GM10248 (cell line): ENCODE measurements around the gene KIF17.

Experiments used
- CTCF ChIA-PET: fragments of 300-600 bp; sonication (Branson Sonifier 250); formaldehyde crosslinking; extraction: SDS; loops from one replicate; lab custom pipeline; 2021; ENCODE audit warnings: antibody characterized with exemption; lab: Yijun Ruan, JAX
- POLR2A ChIA-PET: fragments of 350-650 bp; sonication (Branson Sonifier 250); formaldehyde crosslinking; extraction: SDS; loops from one replicate; lab custom pipeline; 2020; ENCODE audit warnings: antibody characterized with exemption; lab: Yijun Ruan, JAX
- DNase-seq: peaks from one replicate; pipeline ENCODE4 v3.0.0; 2012; ENCODE audit errors: extremely low spot score
- TF ChIP-seq, protein P1 (sequence below): IDR thresholded peaks from 2 replicates; pipeline ENCODE4 v1.5.1; 2012; ENCODE audit warnings: mild to moderate bottlenecking, low read depth; ENCODE audit errors: extremely low read depth, missing control alignments, control extremely low read depth

Gene KIF17

DNA sequence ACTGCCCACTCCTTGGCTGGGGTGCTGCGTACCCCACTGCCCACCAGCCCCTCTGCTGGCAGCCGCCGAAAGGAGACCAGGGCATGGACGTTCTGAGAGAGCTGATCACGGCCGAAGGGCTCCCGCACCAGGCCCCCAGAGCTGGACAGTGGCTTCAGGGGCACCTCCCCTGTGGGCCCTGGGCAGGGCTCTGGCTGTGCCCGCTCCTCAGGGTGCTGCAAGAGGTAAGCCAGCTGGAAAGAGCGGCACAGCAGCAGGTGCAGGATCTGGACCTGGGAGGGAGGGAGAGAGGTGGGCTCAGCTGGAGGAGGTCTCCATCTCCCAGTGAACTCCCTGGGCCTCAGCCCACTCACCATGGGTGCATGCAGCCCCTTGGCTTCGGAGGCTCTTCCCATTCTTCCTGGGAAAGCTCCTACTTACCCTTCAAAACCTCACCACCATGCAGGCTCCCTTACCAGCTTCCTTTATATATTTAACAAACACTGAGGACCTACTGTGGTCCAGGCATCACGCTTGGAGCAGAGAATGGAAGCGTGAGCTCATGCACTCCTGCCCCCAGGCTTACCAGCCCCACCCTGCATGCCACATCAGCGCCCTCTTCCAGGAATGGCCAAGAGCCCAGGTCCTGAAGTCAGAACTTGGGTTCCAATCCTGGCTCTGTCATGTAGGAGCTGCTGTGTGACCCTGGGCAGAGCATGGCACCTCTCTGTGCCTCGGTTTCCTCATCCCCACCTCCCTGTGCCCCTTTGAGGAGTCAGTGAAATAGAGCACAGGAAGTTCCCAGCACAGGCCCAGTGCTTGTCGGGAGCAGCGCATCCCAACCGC, 6.8 kb upstream of the KIF17 start:
- ChIA-PET POLR2A (no interaction called here), CTCF (interaction anchor here (1.3 to 3.5 kb wide), 2 partner anchors 28 to 470 kb away, joined by 4 to 10 read pairs; no protein-coding TSS in a partner anchor)
- DNase-seq, result no peak
- TF ChIP-seq, protein P1, sequence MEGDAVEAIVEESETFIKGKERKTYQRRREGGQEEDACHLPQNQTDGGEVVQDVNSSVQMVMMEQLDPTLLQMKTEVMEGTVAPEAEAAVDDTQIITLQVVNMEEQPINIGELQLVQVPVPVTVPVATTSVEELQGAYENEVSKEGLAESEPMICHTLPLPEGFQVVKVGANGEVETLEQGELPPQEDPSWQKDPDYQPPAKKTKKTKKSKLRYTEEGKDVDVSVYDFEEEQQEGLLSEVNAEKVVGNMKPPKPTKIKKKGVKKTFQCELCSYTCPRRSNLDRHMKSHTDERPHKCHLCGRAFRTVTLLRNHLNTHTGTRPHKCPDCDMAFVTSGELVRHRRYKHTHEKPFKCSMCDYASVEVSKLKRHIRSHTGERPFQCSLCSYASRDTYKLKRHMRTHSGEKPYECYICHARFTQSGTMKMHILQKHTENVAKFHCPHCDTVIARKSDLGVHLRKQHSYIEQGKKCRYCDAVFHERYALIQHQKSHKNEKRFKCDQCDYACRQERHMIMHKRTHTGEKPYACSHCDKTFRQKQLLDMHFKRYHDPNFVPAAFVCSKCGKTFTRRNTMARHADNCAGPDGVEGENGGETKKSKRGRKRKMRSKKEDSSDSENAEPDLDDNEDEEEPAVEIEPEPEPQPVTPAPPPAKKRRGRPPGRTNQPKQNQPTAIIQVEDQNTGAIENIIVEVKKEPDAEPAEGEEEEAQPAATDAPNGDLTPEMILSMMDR, result no peak

DNA sequence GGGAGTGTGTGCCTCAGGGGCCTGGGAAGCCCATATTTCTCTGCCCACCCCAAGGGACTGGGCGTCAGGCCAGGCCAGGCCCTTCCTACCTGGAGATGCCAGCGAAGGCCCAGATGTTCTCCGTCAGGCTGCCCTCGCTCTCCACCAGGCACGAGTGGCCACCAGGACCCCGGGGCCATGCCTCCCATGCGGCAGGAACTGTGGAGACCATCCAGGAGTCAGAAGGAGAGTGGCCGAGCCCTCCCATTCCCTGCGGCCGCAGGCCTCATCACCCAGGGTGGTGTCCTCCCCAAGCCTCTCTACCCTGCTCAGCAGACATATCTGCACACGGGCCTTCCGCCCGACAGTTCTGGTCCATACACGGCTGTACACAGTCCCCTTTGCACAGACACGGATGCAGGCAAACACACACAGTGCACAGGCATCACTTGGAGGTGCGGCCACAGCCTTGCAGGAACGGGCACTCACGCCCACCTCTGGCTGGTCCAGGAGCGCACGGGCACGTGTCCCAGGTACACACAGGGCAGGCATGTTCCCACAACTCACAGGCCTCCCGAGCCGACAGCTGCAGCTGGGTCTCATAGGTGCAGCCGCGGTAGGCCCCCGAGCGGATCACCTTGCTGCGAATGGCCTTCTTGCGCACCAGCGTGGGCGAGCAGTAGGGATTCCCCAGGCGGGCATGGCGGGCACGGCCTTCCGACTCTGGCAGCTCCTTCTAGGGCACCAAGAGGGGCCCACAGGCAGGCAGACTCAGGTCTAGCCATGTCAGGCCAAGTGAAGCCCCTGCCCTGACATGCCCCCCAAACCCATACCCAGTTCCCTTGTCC, 5.9 kb upstream of the KIF17 start:
- ChIA-PET CTCF (interaction anchor here (1.3 to 3.5 kb wide), 2 partner anchors 27 to 471 kb away, joined by 4 to 10 read pairs; no protein-coding TSS in a partner anchor), POLR2A (no interaction called here)
- DNase-seq, result no peak
- TF ChIP-seq, protein P1, result no peak

DNA sequence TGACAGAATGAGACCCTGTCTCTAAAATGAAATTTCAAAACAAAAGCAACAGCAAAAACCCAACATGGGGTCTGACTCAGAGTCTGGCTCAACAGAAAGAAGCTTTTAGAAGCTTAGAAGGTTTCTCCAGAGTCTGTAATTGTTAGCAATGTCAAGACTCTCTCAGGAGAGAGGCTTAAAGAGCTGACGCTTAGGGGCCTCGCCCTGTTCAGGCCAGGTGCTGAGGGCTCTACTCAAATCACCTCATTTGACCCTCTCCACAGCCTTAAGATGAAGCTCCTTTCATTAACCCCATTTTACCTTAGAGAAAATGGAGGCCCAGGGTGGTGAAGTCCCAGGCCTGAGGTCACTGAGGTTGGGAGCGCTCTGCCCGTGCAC, 5.3 kb upstream of the KIF17 start:
- DNase-seq, result no peak
- ChIA-PET CTCF (interaction anchor here (1.3 to 3.5 kb wide), 2 partner anchors 8 to 26 kb away, joined by 4 to 10 read pairs; no protein-coding TSS in a partner anchor), POLR2A (no interaction called here)
- TF ChIP-seq, protein P1, result no peak

DNA sequence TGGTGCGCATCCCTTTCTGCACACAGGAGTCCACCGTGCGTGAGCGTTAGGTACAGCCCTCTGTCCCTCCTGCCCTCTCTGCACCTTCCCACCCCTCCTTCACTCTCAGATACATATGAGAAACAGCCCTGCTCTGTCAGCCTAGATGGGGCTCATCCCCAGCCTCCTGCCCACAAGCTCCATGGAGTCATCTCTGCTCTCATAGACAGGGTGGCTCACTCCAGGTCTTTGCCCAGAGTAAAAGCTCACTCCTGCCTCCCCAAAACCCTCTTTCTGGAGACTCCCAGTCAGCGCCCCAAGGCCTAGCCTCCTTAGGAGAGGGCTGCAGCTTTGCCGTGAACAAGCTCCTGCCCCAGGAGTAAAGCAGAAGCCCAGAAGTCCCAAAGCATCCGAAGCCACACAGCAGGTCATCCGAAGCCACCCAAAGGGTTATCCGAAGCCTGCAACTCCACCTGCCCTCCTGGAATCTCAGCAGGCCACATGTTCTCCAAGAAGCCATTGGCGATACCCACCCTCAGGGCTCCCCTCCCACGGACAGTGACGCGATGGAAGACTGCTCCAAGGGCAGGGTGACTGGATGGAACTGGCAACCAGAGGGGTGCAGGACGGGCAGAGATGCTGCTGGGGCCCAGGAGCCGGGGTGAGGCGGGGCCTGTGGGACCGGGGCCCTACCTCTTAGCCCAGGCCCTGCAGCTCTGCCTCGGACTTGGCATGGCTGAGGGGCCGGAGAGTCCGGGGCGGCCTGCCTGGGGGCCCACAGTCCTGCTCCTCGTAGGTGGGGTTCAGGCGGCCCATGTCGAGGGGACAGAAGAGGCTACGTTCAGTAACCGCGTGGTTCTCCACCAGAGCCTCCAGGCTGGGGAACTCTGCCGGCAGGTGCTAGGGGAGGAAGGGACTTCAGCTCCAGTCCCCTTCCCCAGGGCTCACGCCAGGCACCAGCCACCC, 3.6 kb upstream of the KIF17 start:
- TF ChIP-seq, protein P1, result no peak
- CTCF ChIA-PET, result interaction anchor here (1.3 to 3.5 kb wide), 2 partner anchors 10 to 24 kb away, joined by 4 to 10 read pairs; no protein-coding TSS in a partner anchor
- POLR2A ChIA-PET, result no interaction called here
- DNase-seq, result no peak

DNA sequence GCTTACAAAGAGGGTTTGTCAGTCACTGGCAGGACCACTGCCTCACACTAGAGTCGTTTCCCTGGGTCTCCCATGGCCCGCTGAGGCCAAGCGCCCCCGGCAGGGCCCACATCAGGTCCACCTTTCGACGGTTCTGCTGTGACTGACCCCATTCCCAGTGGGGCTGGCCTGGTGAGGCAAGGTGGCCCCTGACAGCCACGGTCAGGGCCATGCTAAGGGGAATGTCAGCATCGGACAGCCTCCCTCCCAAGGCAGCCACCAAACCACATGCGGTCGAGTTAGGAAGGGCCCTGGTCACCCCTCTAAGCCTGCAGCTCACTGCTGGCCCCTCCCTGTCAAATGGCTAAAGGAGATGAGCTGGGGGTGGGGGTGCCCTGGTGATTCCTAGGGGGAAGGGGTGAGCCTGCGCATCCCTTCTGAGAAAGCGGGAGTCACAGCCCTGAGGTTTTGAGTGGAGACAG, 2.9 kb upstream of the KIF17 start:
- POLR2A ChIA-PET, result no interaction called here
- CTCF ChIA-PET, result interaction anchor here (3.5 kb wide), 1 partner anchor 24 kb away, joined by 10 read pairs; no protein-coding TSS in a partner anchor
- DNase-seq, result no peak
- TF ChIP-seq, protein P1, result no peak
